NCI-H510A treated with DMSO at 0.1 percent for 48 hours (cell line): Measurements from ENCODE around the gene MAP3K8.

Source experiments
- DNase-seq: peaks from one replicate; lab custom pipeline; 2025; lab: John Stamatoyannopoulos, UW

Gene MAP3K8

DNA sequence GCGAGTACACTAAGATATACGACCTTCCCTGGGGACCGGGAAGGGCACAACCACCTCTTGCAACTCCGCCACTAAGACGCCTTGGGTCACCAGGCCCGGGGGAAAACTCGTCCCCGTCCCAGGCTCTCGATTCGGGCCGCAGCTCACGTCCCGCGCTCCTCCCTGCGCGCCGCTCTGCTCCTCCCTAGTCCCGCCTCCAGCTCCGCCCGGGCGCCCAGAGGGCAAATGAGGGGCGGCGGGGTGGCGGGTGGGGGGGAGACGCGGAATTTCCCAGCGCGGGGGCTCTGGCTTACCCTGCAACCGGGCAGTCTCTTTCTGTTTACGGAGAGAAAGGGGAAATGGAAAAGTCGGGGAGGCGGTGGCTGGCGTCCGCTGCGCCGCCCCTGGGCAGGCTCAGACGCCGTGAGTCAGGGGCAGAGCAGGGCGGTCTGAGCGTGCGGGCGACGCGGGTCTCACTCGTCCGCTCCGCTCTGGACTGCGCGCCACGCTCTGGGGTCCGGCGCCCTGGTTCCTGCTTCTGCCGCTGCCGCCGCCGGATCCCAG lies at the start of gene MAP3K8:
MAP3K8 (plus strand) TSS at position 455 of the 543 bp plus-strand sequence. CDS start 4,755 bp downstream, outside the sequence.
- peak; percentile 57 for DNase-seq

GRCh38 chr10:30384701-30385201 lies 49.2 kb upstream of the MAP3K8 start:
- peak; percentile 69 for DNase-seq

DNA sequence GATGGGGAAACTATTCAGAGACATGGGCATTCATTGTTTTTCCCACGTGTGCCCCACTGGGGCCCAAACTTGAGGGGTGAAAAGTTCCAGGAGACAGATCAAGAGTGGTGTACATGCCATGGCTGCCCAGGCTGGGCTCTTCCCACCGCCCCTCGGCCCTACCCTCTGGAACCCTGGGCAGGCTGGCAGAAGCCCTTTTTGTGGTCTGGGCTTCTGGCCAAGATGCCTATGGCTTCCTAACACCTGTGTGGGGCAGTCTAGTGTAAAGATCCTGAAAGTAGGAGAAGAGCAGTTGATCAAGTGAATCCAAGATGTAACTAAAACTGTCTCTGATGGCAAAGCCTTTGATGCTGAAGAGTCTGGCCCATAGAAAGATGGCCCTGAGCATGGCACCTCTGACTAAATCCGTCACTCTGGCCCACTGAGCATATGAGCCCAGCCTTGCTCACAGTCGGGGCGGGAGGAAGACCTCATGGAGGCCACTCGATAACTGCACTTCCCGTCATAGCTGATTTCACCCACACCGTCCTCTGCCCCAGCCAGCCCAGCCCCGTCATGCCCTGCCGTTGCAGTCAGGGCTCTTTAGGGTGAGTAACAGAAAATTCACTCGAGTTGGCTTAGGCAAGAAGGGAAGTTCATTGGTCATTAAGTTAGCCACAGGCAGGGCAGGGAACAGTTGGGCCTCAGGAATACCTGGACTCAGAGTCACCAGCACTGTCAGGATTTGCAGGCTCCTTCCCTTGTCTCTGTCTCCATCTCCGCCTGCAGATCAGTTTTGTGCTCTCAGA lies 47.0 kb upstream of the MAP3K8 start:
- DNase-seq = no peak

GRCh38 chr10:30387646-30388243 lies 46.2 kb upstream of the MAP3K8 start:
- DNase-seq = no peak

GRCh38 chr10:30389543-30389942 lies 44.4 kb upstream of the MAP3K8 start:
- DNase-seq = no peak

DNA sequence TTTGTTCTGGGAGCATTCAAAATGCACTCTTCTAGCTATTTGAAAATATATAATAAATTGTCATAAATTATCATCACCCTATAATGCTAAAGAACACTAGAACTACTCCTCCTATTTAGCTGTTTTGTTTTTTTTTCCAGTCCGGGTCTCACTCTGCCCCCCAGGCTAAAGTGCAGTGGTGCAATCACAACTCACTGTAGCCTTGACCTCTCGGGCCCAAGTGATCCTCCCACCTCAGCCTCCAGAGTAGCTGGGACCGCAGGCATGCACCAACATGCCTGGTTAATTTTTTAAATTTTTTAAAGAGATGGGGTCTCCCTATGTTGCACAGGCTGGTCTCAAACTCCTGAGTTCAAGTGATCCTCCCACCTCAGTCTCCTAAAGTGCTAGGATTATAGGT lies 43.8 kb upstream of the MAP3K8 start:
- no peak for DNase-seq

GRCh38 chr10:30391266-30391665 lies 42.7 kb upstream of the MAP3K8 start:
- DNase-seq = no peak

GRCh38 chr10:30392564-30392990 lies 41.4 kb upstream of the MAP3K8 start:
- DNase-seq = peak; percentile 30

- DNase-seq = no peak
These were observed 37.7 kb upstream of the MAP3K8 start for GRCh38 chr10:30396293-30396692.

- no peak for DNase-seq
These were observed 37.3 kb upstream of the MAP3K8 start for GRCh38 chr10:30396698-30397097.

DNA sequence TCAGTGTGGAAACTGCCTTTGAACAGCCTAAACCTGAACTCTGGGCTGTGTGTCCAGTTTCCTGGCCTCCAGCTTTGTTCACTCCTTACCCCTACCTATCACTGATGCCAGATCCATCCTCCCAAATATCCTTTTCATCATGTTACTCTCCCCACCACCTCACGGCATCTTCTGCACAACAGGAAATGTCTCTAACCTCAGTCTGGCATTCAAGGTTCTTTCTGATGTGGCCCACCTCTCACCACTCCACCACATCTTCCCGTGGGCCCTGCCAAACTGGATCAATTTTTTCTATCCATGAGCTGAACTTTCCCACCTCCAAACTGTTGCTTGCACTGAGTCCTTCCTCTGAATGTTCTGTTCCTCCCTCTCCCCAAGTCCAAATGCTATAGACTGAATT lies 35.8 kb upstream of the MAP3K8 start:
- DNase-seq = no peak

GRCh38 chr10:30398788-30399187 lies 35.2 kb upstream of the MAP3K8 start:
- DNase-seq = no peak

- no peak for DNase-seq
These were observed 30.5 kb upstream of the MAP3K8 start for GRCh38 chr10:30403494-30403893.

DNA sequence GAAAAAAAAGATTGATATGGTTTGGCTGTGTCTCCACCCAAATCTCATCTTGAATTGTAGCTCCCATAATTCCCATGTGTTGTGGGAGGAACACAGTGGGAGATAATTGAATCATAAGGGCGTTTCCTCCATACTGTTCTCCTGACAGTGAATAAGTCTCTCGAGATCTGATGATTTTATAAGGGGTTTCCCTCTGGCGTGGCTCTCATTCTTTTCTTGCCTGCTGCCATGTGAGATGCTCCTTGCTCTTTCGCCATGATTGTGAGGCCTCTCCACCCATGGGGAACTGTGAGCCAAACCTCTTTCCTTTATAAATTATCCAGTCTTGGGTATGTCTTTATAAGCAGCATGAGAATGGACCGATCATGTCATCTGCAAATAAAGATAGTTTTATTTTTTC lies 29.4 kb upstream of the MAP3K8 start:
- DNase-seq = no peak

- DNase-seq = no peak
These were observed 22.7 kb upstream of the MAP3K8 start for GRCh38 chr10:30411263-30411662.

DNA sequence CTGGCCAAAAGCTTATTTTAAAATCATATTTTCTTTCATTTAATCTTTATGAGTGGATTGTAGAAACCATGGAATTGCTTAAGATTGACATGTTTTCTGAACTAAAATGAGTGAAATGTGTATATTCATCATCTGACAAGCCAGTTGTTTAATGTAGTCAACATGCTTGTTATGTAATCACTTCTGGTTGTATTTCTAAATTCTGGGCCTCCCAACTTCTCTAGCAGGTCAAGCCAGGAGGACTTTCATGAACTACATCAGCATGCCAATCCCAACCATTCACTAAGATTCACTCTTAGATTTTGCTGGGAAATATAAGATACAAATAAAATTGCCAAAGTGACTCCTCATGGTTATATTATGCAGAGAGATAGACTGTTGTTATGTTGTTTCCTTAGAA lies 21.1 kb upstream of the MAP3K8 start:
- DNase-seq = no peak

DNA sequence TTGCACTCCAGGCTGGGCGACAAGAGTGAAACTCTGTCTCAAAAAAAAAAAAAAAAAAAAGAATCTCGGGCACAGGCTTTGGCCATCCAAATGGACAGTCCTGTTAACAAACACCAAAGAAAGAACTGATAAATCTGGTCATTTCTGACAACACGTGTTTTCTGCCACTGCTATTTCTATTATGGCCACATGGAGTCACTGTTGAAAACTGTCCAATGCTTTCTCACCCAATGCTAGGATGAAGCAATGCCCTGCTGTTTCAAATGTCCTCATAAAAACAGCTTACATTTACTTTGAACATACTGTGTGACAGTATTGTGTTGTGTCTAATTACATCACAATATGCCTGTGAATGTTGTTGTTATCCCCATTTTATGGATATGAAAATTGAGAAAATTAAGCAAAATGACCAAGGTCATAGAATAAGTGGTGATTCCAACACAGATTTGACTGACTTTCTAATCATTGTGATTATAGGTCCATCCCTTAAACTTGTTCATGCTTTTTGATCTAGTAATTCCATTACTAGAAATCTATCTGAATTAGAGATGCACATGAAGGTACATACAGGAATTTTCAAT lies 19.9 kb upstream of the MAP3K8 start:
- DNase-seq = peak; percentile 26

GRCh38 chr10:30415593-30415992 lies 18.4 kb upstream of the MAP3K8 start:
- DNase-seq = no peak

GRCh38 chr10:30417301-30417700 lies 16.7 kb upstream of the MAP3K8 start:
- no peak for DNase-seq

GRCh38 chr10:30420266-30420665 lies 13.7 kb upstream of the MAP3K8 start:
- no peak for DNase-seq

DNA sequence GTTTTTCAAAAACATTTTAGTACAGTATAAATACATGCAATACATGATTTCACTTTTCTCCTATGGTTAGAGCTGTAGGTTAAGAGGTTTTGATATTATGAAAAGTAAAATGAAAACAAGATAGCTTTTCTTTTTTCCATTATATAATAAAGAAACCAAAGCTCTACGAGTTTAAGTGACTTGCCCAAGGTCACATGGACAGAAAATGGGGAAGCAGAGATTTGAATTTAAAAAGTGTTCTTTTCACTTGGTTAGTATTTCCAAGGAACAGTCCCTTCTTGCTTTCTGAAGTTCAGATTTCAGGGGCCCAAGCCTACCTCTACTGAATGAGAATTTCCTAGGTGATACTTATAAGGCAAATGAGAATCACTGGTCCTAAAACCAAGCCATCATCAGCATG lies 13.2 kb upstream of the MAP3K8 start:
- DNase-seq = no peak

GRCh38 chr10:30422151-30422695 lies 11.8 kb upstream of the MAP3K8 start:
- DNase-seq = no peak
